GM20431 (cell line): ENCODE data around the gene CCDC91.
"Not testable (repeated sequence)": the region's sequence is repeated elsewhere in the genome, so short reads cannot be mapped to it uniquely, and the experiment has no call there.

Experiments used
- in situ Hi-C: fragments of 300-500 bp; cut with MseI, MboI; formaldehyde crosslinking; loops from one replicate; pipeline ENCODE4 v1.15.0; 2020; ENCODE audit warnings: low sequenced_read_pairs; ENCODE audit not compliant: unreplicated experiment

Gene CCDC91

DNA sequence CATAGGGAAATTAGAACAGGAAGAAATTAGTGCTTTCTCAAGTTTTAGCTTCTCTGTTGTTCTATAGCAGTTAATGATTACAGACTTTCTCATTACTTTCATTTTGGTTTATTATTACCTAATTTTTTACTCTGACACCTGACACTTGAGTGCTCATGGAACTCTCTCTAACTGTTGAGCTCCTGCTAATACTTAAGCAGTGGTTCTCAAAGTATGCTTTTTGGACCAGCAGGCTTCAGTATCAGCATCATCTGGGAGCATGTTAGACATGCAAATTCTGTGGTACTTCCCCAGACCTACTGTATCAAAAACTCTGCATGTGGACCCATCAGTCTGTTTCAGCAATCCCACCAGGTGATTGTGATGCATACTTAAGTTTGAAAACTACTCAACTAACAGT lies 235.3 kb downstream of the CCDC91 start:
- in situ Hi-C loops = no loop called here

DNA sequence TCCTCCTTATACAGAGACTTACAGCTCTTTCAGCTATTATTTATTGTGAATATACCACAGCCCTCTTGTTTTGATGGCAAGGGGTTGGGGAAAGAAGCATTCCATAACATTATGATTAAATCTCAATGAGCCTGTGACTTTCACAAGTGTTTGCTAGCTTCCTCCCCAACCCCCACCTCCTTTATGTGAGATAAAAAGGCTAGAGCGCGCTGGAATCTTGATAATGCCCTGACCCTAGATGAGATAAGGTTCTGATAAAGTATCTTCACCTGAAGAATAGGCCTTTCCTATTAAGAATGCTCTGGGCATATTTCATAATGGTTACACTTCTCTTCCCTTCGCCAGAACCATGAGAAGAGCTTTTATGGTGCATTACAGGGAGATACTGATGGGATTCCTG lies 236.8 kb downstream of the CCDC91 start:
- in situ Hi-C loops = no loop called here

DNA sequence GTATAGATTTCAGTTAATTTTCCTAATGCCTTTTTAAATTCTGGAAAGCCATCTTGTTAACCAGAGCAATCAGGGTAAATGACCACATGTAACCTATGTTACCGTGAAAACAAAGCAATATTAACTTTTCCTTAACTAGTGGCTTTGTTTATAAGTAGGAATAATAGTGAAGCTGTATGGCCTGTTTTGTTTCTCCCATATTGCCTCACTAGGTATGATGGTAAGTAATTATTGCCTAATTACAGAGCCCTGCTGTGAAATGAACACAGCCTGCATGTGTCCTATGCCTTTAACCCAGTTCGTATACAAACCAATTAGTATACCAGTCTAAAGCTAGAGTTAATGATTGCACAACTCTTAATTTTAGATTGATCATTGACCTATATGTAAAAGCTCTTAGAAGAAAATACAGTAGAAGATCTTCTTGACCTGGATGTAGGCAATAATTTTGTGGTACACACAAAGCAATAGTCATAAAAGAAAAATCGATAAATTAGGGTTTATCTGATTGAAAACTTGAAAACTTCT lies 249.9 kb downstream of the CCDC91 start:
- in situ Hi-C loops = no loop called here

DNA sequence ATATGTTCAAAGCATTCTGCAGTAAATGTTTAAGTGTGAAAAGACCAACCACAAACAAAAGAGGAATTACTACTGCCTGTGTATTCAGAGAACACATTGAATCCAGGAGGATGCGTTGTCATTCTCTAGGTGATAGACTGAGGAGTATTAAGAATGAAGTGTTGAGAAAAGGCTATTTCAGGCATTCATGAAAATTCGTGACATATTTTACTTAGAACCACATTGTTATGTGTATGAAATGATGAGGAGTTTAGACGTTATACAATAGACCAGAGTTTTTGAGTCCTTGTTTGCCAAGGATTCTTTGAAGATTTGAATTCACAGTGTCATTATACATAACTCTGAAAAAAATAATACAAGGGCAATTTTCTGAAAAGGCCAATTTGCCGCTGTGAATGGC lies 251.8 kb downstream of the CCDC91 start:
- in situ Hi-C loops = no loop called here

DNA sequence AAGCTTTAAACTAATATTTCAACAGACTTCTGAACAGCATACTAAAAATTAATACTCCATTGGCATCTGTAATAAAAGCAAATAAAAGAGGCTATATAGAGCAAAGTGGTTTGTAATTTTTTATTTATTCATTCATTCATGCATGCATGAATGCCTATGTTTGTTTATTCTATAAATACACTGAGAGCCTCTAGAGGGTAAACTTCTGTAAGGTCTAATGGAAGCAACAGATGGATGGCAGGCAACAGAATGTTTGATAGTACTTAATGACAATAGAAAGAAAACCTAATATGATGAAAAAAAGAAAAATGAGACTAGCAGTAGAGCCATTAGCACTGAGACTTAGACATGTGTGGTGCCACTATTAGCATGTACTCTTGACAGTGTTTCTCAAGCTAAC lies 253.1 kb downstream of the CCDC91 start:
- in situ Hi-C loops = no loop called here

DNA sequence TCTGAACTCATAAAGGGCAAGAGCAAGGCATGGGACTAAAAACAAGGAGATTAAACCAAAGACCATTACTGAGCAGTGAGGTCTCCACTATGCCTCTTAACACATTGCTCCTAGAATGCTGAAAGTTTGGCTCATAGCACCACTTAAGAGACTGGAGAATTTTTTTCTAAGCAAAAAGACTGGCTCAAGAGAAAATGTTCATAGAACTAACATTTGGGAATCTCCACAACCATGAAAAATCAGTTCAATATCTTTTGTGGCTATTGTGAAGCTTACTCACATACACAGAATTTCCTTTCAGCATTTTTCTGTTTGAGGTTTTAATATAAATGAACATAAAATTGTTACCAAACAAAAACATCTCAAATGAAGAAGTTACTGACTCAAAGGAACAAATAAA lies 255.8 kb downstream of the CCDC91 start:
- in situ Hi-C loops = no loop called here

DNA sequence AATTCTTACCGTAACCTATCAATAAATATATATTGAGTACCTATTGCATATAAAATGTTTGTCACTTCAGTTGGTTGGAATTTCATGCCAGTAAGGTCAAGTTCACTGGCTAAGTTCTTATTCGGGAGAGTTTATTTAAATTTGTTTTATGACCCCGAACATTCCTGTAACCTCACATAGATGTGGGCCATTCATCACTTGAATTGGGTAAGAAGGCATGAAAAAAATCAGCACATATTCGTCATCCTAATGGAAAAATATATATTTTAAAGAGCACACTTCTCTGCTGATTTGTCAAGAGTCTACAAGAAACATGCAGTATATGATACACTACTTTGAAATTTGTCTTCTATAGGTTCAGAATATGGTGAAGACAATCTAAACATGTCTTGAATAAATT lies 263.4 kb downstream of the CCDC91 start:
- in situ Hi-C loops = no loop called here

DNA sequence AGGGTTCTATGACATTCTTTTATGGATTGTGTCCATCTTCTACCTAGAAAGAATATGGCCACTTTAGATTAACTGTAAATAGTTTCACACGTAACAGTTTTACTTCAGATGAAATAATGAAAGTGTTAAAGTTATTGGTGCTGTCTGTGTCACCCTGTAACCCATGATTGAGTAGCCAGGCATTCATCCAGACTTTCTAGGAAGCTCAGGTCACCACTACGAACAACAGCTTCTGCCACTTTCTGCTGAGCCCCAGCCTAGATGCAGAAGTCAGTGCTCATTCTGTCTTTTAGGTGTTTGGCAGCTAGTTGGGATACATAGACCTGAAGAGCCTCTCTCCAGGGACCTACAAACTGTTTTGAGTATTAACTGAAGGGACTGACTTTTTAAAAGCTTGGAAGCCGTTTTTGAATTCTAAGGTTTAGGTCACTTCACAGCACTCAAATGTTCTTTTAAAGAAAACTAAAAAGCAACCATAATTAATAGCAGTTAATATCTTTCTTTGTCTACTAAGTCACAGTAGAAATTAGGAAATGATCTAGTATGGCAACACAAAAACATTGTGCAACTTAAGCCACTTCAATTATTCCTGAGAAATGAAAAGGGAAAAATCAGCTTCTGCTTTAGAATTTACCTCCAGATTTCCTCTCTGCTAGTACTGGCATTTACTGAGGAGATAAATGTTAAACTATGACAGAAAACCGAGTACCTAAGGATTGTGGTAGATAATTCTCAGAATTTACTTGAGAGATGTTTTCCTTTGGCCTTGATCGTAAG lies 266.9 kb downstream of the CCDC91 start:
- in situ Hi-C loops = no loop called here

DNA sequence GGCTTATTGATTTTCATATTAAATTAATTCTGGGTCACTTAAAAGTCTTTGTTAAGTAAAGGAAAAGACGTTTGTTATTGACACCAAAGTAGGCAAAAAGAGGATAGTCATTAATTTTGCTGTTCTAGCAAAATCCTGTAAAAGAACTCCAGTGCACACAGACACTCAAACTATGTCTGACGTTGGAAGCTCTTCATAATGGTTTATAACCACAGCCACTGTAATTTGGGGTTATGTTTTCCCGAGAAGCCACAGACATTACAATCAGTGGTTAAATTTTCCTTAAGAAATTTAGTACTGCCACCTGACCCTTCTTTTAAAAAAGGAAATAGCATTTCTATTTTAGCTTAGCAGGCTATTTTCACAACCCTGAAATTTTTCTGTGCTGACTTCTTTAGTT lies 267.5 kb downstream of the CCDC91 start:
- in situ Hi-C loops = no loop called here

DNA sequence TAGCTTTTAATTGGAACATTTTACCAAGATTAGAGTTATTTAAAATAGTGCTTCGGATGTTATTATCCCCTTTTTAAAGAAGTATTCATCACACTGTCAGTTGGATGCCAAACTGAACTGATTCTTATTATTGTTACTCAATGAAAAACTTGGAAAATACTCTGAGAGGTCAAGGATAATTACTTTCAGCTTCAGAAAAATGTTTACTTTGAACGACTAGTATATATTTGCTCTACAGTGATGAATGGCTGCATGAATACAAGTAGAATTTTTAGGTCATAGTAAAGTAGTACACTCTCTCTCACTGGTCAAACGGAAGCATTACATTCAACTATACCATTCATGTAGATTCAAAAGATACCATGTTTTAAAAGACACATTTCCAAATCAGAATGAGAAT lies 269.2 kb downstream of the CCDC91 start:
- in situ Hi-C loops = no loop called here

DNA sequence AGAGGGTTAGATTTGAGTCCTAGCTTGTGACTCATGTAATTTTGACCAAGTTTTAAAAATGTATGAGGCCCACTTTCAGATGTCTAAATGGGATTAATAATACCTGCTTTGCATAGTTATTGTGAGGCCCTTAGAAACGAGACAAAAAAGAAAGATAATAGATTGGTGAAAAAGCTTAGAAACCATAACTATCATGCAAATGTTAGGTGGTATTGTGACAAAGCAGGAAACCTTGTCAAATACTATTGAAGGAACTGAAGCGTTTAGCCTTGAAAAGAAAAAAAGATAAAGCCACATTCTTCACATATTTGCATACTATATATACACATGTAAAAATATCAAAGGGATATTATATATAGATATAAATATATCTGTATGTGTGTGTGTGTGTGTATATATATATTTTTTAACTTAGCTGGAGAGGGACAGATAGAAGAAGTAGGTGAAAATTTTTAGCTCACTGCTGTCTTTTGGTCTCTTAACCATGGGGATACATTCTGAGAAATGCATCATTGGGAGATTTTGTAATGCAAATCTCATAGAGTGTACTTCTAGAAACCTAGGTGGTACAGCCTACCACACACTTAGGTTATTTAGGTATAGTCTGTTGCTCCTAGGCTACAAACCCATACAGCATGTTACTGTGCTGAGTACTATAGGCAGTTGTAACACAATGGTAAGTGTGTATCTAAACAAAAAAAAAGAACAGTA lies 270.3 kb downstream of the CCDC91 start:
- in situ Hi-C loops = no loop called here

DNA sequence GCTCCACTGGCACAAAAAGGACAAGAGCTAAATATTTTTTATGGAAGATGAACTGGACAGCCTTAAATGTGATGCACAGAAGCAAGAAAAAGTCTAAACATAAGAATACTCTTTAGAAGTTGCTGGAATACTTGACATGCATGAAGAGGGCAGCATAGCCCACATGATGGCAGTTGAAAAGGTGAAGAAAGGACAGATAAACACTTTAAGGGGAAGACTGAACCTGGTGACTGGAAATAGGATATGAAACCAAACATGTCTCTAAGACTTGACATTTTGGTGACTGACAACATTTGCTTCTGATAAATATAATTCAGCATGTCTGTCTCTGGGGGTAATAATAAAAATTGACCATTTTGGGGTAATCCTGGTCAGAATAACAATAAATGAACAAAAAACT lies 273.1 kb downstream of the CCDC91 start:
- in situ Hi-C loops = no loop called here

DNA sequence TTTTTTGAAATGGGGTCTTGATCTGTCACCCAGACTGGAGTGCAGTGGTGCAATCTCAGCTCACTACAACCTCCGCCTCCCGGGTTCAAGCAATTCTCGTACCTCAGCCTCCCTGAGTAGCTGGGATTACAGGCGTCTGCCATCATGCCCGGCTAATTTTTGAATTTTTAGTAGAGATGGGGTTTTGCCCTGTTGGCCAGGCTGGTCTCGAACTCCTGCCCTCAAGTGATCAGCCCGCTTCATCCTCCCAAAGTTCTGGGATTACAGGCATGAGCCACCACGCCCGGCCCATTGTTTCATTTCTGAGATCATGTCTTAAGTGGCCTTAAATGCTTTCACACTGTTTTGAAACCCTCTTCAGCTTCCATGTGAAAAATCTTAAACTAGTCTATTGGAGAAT lies 281.5 kb downstream of the CCDC91 start:
- in situ Hi-C loops = not testable (repeated sequence)

DNA sequence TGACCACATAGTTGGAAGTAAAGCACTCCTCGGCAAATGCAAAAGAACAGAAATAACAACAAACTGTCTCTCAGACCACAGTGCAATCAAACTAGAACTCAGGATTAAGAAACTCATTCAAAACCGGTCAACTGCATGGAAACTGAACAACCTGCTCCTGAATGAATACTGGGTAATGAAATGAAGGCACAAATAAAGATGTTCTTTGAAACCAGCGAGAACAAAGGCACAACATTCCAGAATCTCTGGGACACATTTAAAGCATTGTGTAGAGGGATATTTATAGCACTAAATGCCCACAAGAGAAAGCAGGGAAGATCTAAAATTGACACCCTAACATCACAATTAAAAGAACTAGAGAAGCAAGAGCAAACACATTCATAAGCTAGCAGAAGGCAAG lies 285.9 kb downstream of the CCDC91 start:
- in situ Hi-C loops = not testable (repeated sequence)

DNA sequence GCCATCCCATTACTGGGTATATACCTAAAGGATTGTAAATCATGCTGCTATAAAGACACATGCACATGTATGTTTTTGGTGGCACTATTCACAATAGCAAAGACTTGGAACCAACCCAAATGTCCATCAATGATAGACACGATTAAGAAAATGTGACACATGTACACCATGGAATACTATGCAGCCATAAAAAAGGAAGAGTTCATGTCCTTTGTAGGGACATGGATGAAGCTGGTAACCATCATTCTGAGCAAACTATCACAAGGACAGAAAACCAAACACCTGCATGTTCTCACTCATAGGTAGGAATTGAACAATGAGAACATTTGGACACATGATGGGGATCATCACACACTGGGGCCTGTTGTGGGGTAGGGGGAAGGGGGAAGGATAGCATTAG lies 288.8 kb downstream of the CCDC91 start:
- in situ Hi-C loops = not testable (repeated sequence)

DNA sequence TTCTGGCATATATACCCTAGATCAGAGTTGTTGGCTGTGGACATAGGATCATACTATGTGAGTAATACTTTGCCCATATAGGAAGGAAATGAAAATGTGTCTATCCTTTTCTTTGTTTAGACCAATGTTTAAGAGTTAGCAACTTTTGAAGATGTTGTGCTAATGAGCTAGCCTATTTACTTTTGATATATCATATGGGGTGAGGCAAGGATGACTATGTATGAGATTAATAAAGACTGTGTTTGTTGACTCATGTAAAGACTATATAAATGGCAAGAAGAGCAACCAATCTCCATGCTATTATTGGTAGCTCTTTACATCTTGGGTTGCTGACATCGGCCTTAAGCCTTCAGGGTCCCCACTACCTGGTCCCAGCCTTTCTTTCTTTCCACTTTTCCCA lies 289.4 kb downstream of the CCDC91 start:
- in situ Hi-C loops = no loop called here

DNA sequence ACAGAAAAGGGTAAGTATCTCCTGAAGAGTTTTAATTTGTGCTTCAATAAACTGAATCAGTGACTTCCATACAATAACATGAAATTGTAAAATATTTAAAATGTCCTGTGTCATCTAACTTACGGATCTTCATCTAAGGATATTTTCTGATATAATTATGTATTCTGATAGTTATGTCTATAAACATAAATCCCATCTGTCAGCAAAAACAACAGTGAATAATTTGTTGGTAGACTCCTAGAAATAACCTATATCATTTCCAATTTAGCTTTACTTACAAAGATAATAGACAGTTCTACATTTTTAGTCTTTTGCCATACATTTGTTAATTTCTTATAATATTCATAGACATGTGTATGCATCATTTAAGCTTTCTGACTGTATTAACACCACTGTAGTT lies 293.9 kb downstream of the CCDC91 start:
- in situ Hi-C loops = no loop called here

DNA sequence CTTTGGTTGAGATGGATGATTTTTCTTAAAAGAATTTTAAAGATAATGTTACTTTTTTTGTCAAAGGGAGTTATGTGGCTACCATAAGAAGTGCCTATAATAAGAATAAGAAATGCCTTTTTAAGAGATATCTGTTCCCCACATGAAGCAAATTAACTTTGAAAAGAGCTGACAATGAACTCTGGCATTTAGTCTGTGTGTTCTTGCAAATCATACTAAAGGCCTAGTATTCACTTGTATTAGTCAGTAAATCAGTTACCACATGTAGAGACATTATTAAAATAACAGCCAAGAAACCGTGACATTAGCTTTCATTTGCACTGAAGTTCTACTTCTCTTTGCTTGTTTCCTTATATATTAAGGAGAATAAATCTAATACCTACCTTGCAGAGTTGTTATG lies 296.3 kb downstream of the CCDC91 start:
- in situ Hi-C loops = no loop called here

DNA sequence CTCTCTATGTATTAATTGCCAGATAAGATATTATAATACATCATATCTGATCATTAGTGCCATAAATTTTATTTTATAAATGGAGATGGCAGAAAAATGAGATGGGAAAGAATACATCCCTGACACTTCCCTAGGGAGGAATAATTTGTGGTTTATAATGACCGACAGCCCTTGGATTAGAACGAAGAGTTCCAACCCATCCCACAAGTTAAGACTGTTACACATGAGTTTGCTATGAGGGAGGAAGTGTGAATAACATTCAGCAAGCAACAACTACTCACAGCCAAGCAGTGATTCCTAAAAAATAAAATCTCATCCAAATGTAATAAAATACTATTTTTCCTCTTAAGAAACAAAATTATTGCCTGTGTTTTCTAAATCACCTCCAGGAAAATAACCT lies 299.0 kb downstream of the CCDC91 start:
- in situ Hi-C loops = no loop called here

DNA sequence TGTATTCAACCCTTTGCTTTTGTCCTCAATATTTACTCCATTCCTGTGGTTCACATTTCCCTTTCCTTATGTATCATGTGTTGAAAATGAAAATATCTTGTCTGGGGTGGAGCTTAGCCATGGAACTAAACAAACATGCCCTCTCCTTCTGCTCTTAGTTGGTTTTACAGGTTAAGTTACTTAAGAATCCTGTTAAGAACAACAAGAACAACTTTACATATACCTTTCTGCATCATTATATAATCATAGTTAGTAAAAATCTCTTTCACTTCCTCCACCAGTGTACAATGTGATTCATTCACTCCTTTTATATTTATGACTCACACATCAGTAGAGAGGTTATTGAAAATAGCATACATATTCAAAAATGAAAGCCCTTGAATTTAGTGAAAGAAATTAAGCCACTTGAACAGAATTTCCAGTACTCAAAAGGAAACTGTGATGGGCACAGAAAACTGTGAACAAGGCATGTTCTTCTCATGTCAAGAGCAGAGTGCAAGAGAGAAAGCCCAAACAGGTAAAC lies 307.7 kb downstream of the CCDC91 start:
- in situ Hi-C loops = no loop called here

DNA sequence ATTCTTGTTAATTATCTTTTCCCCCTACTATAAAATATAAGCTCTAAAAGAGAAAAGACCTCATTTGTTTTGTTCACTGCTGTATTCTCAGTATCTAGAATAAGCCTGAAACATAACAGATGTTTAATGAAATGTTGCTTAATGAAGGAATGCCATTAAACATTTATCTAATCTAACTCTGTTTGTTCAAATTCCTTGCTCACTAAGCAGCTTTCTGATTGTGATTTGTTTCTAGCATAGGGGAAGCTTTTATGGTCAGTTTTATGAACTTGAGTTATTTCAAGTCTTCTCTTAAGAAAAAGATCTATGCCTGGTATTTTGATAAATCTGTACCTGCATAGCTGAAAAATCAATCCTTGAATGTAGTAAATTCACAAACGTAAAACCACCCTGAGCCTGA lies 308.6 kb downstream of the CCDC91 start:
- in situ Hi-C loops = no loop called here
